Stimulated activated CD8-positive, alpha-beta memory T cell treated with anti-CD3 and anti-CD28 coated beads, Interleukin-4, amount 100 ng/mL, for 24 hours (primary cell): ENCODE results near the gene BANP.
A peak's percentile ranks its signal among the peaks of the same experiment; 100 is the strongest.
"Not testable (repeated sequence)": the region's sequence is repeated elsewhere in the genome, so short reads cannot be mapped to it uniquely, and the experiment has no call there.

Source experiments
- DNase-seq: peaks from one replicate; pipeline ENCODE4 v3.0.0-alpha.2; 2020; ENCODE audit warnings: low read depth

BANP gene

GRCh38 chr16:87950765-87951551 is at the start of gene BANP:
Gene BANP, plus strand, starts transcription at chr16:87951434. Its CDS starts 23,682 bp downstream, at chr16:87975116.
- DNase-seq, result peak; percentile 95

GRCh38 chr16:87904963-87905362 is 46.3 kb upstream of the BANP start:
- not testable (repeated sequence) for DNase-seq

GRCh38 chr16:87905521-87905920 is 45.7 kb upstream of the BANP start:
- not testable (repeated sequence) for DNase-seq

- DNase-seq, result not testable (repeated sequence)
Observed at GRCh38 chr16:87908101-87908500, 43.1 kb upstream of the BANP start.

GRCh38 chr16:87909203-87909935 is 41.9 kb upstream of the BANP start:
- peak; percentile 79 for DNase-seq

GRCh38 chr16:87911106-87911763 is 40.0 kb upstream of the BANP start:
- DNase-seq, result not testable (repeated sequence)

- not testable (repeated sequence) for DNase-seq
Observed at GRCh38 chr16:87912691-87913090, 38.5 kb upstream of the BANP start.

- not testable (repeated sequence) for DNase-seq
Observed at GRCh38 chr16:87914021-87914725, 37.1 kb upstream of the BANP start.

GRCh38 chr16:87914812-87915211 is 36.4 kb upstream of the BANP start:
- no peak for DNase-seq

GRCh38 chr16:87917503-87917902 is 33.7 kb upstream of the BANP start:
- no peak for DNase-seq

- no peak for DNase-seq
Observed at GRCh38 chr16:87918338-87918737, 32.9 kb upstream of the BANP start.

GRCh38 chr16:87918866-87919680 is 32.2 kb upstream of the BANP start:
- DNase-seq, result no peak

GRCh38 chr16:87919681-87919994 is 31.6 kb upstream of the BANP start:
- no peak for DNase-seq

GRCh38 chr16:87921236-87921773 is 29.9 kb upstream of the BANP start:
- no peak for DNase-seq

GRCh38 chr16:87922250-87922871 is 28.9 kb upstream of the BANP start:
- no peak for DNase-seq

GRCh38 chr16:87924041-87924810 is 27.0 kb upstream of the BANP start:
- no peak for DNase-seq

- no peak for DNase-seq
Observed at GRCh38 chr16:87924811-87925670, 26.2 kb upstream of the BANP start.

GRCh38 chr16:87926246-87927194 is 24.7 kb upstream of the BANP start:
- DNase-seq, result no peak
